Pulmonary artery endothelial cell (primary cell): ENCODE results near the gene TRAPPC1. TPM values are rescaled to one million over a fixed set of nuclear protein-coding genes. Genes with fewer than 3 reads are reported as not detected.

Experiments used
- DNase-seq: peaks from one replicate; pipeline ENCODE4 v3.0.0-alpha.2; 2011; ENCODE audit warnings: low read depth, low spot score
- total RNA-seq: library from RNA; depleted of rRNA; stranded (reverse); fragments of >200 nt; gene quantifications from 2 replicates; pipeline ENCODE4 v1.2.3, GENCODE V29; 2014

TRAPPC1 gene
- total RNA-seq, 1 donor from 2014 or later, result 43.6 TPM

- DNase-seq, result no peak
Measured at GRCh38 chr17:7881276-7882054, 50.3 kb downstream of the TRAPPC1 start.

Other genes with a start within 250 kb of the TRAPPC1 start
- gene TP53, start 244.5 kb downstream of the TRAPPC1 start, total RNA-seq, result 50.9 and 53.7 TPM in 2 replicates
- gene WRAP53, start 243.5 kb downstream of the TRAPPC1 start, total RNA-seq, result 9.6 and 13.7 TPM in 2 replicates
- 0.07 and 0.40 TPM in 2 replicates for gene EFNB3, start 226.7 kb downstream of the TRAPPC1 start, total RNA-seq
- under 0.01 and 0.07 TPM in 2 replicates for gene DNAH2, start 214.2 kb downstream of the TRAPPC1 start, total RNA-seq
- gene KDM6B, start 97.7 kb downstream of the TRAPPC1 start, total RNA-seq, result 2.0 and 3.1 TPM in 2 replicates
- gene TMEM88, start 76.9 kb downstream of the TRAPPC1 start, total RNA-seq, result 5.8 and 19.8 TPM in 2 replicates
- 95.4 and 120 TPM in 2 replicates for gene NAA38, start 74.4 kb downstream of the TRAPPC1 start, total RNA-seq
- 9.8 and 13.2 TPM in 2 replicates for gene CYB5D1, start 73.9 kb downstream of the TRAPPC1 start, total RNA-seq
- gene CHD3, start 43.2 kb downstream of the TRAPPC1 start, total RNA-seq, result 144 and 220 TPM in 2 replicates
- gene RNF227, start 15.7 kb downstream of the TRAPPC1 start, total RNA-seq, result 0.86 and 1.2 TPM in 2 replicates
- gene KCNAB3, start 2.1 kb downstream of the TRAPPC1 start, total RNA-seq, result 0.20 and 0.32 TPM in 2 replicates
- 17.9 and 23.7 TPM in 2 replicates for gene CNTROB, start 260 bp upstream of the TRAPPC1 start, total RNA-seq
- gene GUCY2D, start 70.7 kb upstream of the TRAPPC1 start, total RNA-seq, result not detected in 2 replicates
- not detected in 2 replicates for gene ALOX15B, start 107.1 kb upstream of the TRAPPC1 start, total RNA-seq
- not detected in 2 replicates for gene ALOX12B, start 155.8 kb upstream of the TRAPPC1 start, total RNA-seq
- not detected in 2 replicates for gene ALOXE3, start 186.6 kb upstream of the TRAPPC1 start, total RNA-seq
- 0.14 and 0.40 TPM in 2 replicates for gene HES7, start 192.2 kb upstream of the TRAPPC1 start, total RNA-seq
- 8.0 and 11.3 TPM in 2 replicates for gene PER1, start 220.5 kb upstream of the TRAPPC1 start, total RNA-seq
- 3.9 and 4.0 TPM in 2 replicates for gene VAMP2, start 231.0 kb upstream of the TRAPPC1 start, total RNA-seq
- 15.8 and 33.2 TPM in 2 replicates for gene TMEM107, start 244.4 kb upstream of the TRAPPC1 start, total RNA-seq